Activated T-helper 17 cell treated with anti-CD3 and anti-CD28 coated beads, Interleukin-2, amount 50 U/mL, for 72 hours (primary cell): ENCODE data around the gene TMEM200B. TPM values are rescaled to one million over a fixed set of nuclear protein-coding genes. Genes with fewer than 3 reads are reported as not detected.
"Not testable (repeated sequence)": the region's sequence is repeated elsewhere in the genome, so short reads cannot be mapped to it uniquely, and the experiment has no call there.

Source experiments
- ATAC-seq: fragments of 150-1000 bp; cut with Tn5 transposase; replicated peaks from 2 replicates; pipeline ENCODE4 v1.10.0; 2021; ENCODE audit warnings: mild to moderate bottlenecking, moderate library complexity
- H3K27ac Mint-ChIP-seq: one replicate; pipeline ENCODE4 v1.8.0; 2022; ENCODE audit warnings: mixed read lengths
- H3K27me3 Mint-ChIP-seq: one replicate; pipeline ENCODE4 v1.8.0; 2022; ENCODE audit warnings: mixed read lengths
- H3K36me3 Mint-ChIP-seq: one replicate; pipeline ENCODE4 v1.8.0; 2022; ENCODE audit warnings: low read depth, mild to moderate bottlenecking, mixed read lengths
- H3K4me1 Mint-ChIP-seq: one replicate; pipeline ENCODE4 v1.8.0; 2022; ENCODE audit warnings: mixed read lengths
- H3K4me3 Mint-ChIP-seq: one replicate; pipeline ENCODE4 v1.8.0; 2022; ENCODE audit warnings: mild to moderate bottlenecking, mixed read lengths
- H3K9me3 Mint-ChIP-seq: one replicate; pipeline ENCODE4 v1.8.0; 2022; ENCODE audit warnings: mixed read lengths
- total RNA-seq, 2 donors: library from RNA; stranded (reverse); gene quantifications; one replicate each; pipeline ENCODE4 v1.2.3, GENCODE V29; 2022

The TMEM200B gene
- total RNA-seq, 2 donors from 2014 or later: 1.1 TPM; not detected in 1

DNA sequence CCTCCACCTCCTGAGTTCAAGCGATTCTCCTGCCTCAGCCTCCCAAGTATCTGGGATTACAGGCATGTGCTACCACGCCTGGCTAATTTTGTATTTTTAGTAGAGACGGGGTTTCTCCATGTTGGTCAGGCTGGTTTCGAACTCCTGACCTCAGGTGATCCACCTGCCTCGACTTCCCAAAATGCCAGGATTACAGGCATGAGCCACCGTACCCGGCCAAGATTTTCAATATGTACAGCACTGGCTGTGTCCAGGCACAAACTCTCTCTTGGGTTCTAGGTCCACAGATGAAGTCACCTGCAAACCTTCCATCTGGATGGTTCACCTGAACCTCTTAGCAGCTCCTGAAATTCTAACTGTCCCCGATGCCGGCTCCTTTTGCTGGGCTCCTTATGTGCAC is 26.6 kb upstream of the TMEM200B start:
- not testable (repeated sequence) for H3K27me3 Mint-ChIP-seq, H3K27ac Mint-ChIP-seq, ATAC-seq, H3K4me3 Mint-ChIP-seq, H3K9me3 Mint-ChIP-seq
- H3K4me1 Mint-ChIP-seq: peaks cover 12% of the 10 kb centered on the region
- H3K36me3 Mint-ChIP-seq: peaks cover 100% of the 10 kb centered on the region

DNA sequence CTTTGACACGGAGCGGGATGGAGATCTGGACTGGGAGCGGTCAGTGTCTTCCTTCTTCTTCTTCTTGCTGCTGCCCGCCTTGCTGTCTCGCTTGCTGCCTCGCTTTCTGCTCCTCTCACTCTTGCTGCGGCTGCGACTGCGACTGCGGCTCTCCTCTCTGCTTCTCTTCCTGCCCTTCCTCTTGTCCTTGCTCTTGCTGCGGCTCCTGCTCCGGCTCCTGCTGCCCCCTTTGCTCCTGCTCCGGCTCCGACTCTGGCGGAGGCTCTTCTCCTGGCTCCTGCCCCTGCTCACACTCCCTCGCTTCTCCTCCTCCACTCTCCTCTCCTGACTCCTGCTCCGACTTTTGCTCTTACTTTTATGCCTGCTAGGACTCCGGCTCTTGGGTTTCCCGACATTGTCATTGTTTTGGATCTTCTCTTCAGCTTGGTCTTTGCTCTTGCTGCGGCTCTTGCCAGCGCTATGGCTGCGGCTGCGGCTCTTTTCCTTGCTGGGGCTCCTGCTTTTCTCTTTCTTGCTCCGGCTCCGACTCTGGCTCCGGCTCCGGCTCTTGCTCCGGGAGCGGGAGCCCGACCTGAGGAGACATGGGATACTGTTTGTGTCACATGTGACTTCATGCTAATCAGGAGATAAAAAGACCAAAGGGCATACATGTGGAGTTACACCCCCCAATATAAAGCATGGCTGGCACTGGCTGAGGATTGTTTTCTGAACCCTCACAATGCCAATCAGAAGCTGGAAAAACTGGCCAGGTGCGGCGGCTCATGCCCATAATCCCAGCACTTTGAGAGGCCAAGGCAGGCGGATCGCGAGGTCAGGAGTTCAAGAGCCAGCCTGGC is 25.2 kb upstream of the TMEM200B start:
- H3K27ac Mint-ChIP-seq: peak overlapping the region; percentile 37
- ATAC-seq: no peak
- no peaks in the 10 kb centered on the region for H3K27me3 Mint-ChIP-seq
- no peak overlapping the region for H3K4me3 Mint-ChIP-seq
- H3K36me3 Mint-ChIP-seq: peaks cover 90% of the 10 kb centered on the region
- peaks cover 12% of the 10 kb centered on the region for H3K4me1 Mint-ChIP-seq
- no peaks in the 10 kb centered on the region for H3K9me3 Mint-ChIP-seq

- no peak for ATAC-seq
- peaks cover 12% of the 10 kb centered on the region for H3K4me1 Mint-ChIP-seq
- H3K4me3 Mint-ChIP-seq: no peak overlapping the region
- peaks cover 64% of the 10 kb centered on the region for H3K36me3 Mint-ChIP-seq
- no peaks in the 10 kb centered on the region for H3K27me3 Mint-ChIP-seq
- no peak overlapping the region for H3K27ac Mint-ChIP-seq
- no peaks in the 10 kb centered on the region for H3K9me3 Mint-ChIP-seq
These were observed 22.2 kb upstream of the TMEM200B start for GRCh38 chr1:29145739-29146437.

DNA sequence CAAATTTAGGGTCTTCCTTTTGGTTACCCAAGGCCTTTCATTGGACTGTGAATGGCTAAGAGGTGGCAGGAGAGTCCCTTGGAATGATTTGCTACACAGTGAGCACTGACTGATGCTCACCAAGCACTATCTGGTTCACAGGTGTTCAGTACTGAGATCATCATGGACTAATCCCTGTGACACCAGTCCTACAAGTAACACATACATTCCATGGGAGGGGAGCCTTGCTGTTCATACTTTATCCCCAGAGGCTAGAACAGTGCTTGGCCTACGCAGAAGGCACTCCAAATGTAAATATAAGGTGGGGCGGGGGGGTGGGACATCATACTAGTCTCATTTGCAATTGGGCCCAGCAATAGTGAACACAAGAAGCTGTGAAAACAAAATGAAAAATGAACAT is 20.5 kb upstream of the TMEM200B start:
- Mint-ChIP-seq H3K4me1 (peaks cover 12% of the 10 kb centered on the region), H3K9me3 (no peaks in the 10 kb centered on the region), H3K4me3 (no peak overlapping the region), H3K27me3 (no peaks in the 10 kb centered on the region), H3K27ac (no peak overlapping the region), H3K36me3 (peaks cover 47% of the 10 kb centered on the region)
- peak; percentile 26 for ATAC-seq

DNA sequence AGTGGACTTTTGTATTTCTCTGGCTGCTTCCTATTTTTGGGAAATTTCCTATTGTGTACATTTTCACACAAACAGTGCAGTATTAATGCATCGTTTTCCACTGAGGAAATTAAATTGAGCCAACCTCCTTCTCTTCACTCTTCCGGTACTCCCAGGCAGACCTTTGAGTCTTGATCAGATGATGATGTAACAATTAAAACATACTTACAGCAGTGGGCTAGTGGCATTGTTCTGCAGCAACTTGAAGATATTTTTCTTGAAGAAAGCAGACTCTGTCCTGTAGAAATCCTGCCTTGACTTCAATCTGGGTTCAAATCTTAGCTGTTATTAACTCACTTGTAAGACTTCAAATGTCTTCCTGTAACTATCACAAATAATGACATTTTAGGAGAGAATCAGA is 19.0 kb upstream of the TMEM200B start:
- Mint-ChIP-seq H3K27ac (no peak overlapping the region), H3K4me3 (no peak overlapping the region), H3K27me3 (no peaks in the 10 kb centered on the region), H3K36me3 (peaks cover 32% of the 10 kb centered on the region), H3K9me3 (no peaks in the 10 kb centered on the region), H3K4me1 (peaks cover 5% of the 10 kb centered on the region)
- ATAC-seq: no peak

- H3K9me3 Mint-ChIP-seq: no peaks in the 10 kb centered on the region
- no peaks in the 10 kb centered on the region for H3K4me1 Mint-ChIP-seq
- H3K27me3 Mint-ChIP-seq: no peaks in the 10 kb centered on the region
- H3K4me3 Mint-ChIP-seq: no peak overlapping the region
- no peak overlapping the region for H3K27ac Mint-ChIP-seq
- no peak for ATAC-seq
- H3K36me3 Mint-ChIP-seq: no peaks in the 10 kb centered on the region
These were observed 12.8 kb upstream of the TMEM200B start for GRCh38 chr1:29136391-29136915.

- Mint-ChIP-seq H3K27ac (no peak overlapping the region), H3K36me3 (no peaks in the 10 kb centered on the region), H3K4me3 (no peak overlapping the region), H3K4me1 (no peaks in the 10 kb centered on the region), H3K9me3 (no peaks in the 10 kb centered on the region), H3K27me3 (no peaks in the 10 kb centered on the region)
- ATAC-seq: no peak
These were observed 11.0 kb upstream of the TMEM200B start for GRCh38 chr1:29134695-29135028.

DNA sequence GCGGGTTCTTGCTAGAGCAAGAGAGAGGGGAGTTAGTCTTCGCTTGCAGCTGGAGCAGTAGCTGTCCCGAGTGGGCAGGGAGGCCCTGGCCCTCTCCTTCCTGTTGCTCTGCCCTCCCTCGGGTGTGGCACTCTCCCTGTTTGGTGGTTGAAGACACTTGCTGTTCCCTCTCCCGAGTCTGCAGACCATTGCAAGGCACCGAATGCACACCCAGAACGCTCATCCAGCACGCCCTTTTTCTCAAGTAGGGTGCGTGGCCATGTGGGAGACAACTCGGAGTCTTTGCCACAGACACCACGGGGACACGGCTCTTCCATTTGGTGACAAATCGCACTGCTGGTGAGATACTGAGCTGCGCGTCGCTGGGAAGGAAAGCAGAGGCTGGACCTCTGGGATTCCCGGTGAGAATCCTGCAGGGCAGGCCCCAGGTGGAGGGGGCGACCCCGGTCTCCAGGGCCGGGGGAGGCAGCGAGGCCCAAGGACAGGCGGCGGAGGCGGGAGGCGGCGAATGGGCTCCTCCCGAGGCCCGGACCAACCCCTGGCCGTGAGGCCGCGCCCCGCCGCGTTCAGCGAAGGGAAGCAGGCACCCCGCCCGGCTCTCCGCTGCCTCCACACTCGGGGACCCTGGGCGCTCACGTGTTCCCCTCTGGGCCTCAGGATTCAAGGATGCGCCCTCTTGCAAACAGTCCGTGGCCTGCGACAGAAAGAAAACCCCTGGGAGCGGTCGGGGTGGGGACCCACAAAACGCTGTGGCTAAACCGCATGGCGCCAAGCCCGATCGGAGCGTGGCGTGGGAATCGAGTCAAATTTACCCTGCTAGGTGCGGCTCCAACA is 10.4 kb upstream of the TMEM200B start:
- no peaks in the 10 kb centered on the region for H3K27me3 Mint-ChIP-seq
- no peak for ATAC-seq
- no peaks in the 10 kb centered on the region for H3K4me1 Mint-ChIP-seq
- H3K27ac Mint-ChIP-seq: no peak overlapping the region
- H3K36me3 Mint-ChIP-seq: no peaks in the 10 kb centered on the region
- no peak overlapping the region for H3K4me3 Mint-ChIP-seq
- no peaks in the 10 kb centered on the region for H3K9me3 Mint-ChIP-seq

DNA sequence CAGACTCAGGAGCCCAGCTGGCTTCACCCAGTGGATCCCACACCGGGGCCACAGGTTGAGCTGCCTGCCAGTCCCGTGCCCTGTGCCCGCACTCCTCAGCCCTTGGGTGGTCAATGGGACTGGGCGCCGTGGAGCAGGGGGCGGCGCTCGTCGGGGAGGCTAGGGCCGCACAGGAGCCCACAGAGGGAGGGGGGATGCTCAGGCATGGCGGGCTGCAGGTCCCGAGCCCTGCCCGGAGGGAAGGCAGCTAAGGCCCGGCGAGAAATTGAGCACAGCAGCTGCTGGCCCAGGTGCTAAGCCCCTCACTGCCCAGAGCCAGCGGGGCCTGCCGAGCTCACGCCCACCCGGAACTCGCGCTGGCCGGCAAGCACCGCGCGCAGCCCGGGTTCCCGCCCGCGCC is 7.4 kb upstream of the TMEM200B start:
- ATAC-seq, H3K4me1 Mint-ChIP-seq, H3K27ac Mint-ChIP-seq, H3K27me3 Mint-ChIP-seq, H3K9me3 Mint-ChIP-seq, H3K36me3 Mint-ChIP-seq, H3K4me3 Mint-ChIP-seq: not testable (repeated sequence)

GRCh38 chr1:29129916-29130315 is 6.2 kb upstream of the TMEM200B start:
- no peak overlapping the region for H3K27ac Mint-ChIP-seq
- peaks cover 8% of the 10 kb centered on the region for H3K27me3 Mint-ChIP-seq
- no peaks in the 10 kb centered on the region for H3K9me3 Mint-ChIP-seq
- H3K4me3 Mint-ChIP-seq: no peak overlapping the region
- no peaks in the 10 kb centered on the region for H3K36me3 Mint-ChIP-seq
- ATAC-seq: no peak
- H3K4me1 Mint-ChIP-seq: no peaks in the 10 kb centered on the region

DNA sequence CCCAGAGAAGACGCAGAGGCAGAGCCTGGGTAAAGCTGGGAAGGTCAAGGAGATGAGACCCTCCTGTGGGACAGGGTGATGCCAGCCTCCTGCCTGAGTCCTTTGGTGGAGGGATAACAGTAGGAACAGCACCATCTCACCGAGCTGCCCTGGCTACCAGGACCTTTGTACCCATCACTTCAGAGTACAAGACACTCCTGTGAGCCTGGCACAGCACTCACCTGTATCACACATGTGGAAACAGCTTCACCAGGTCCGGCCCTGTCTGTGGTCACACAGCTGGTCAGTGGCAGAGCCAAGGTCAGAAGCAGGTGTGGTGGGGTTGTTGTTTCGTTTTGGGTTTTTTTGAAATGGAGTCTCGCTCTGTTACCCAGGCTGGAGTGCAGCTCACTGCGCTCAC is 5.0 kb upstream of the TMEM200B start:
- ATAC-seq: no peak
- H3K9me3 Mint-ChIP-seq: no peaks in the 10 kb centered on the region

GRCh38 chr1:29126198-29126597 is 2.5 kb upstream of the TMEM200B start:
- Mint-ChIP-seq H3K27ac (no peak overlapping the region), H3K36me3 (no peaks in the 10 kb centered on the region), H3K4me1 (no peaks in the 10 kb centered on the region), H3K27me3 (peaks cover 8% of the 10 kb centered on the region), H3K9me3 (no peaks in the 10 kb centered on the region), H3K4me3 (peak overlapping the region; percentile 74)
- ATAC-seq: no peak

More for the DNA sequence above, 5.0 kb upstream of the TMEM200B start:
- no peak overlapping the region for H3K27ac Mint-ChIP-seq
- peaks cover 8% of the 10 kb centered on the region for H3K27me3 Mint-ChIP-seq
- no peaks in the 10 kb centered on the region for H3K4me1 Mint-ChIP-seq
- no peak overlapping the region for H3K4me3 Mint-ChIP-seq
- no peaks in the 10 kb centered on the region for H3K36me3 Mint-ChIP-seq

GRCh38 chr1:29125788-29126187 is 2.1 kb upstream of the TMEM200B start:
- H3K27me3 Mint-ChIP-seq: peaks cover 8% of the 10 kb centered on the region
- no peaks in the 10 kb centered on the region for H3K9me3 Mint-ChIP-seq
- no peak overlapping the region for H3K27ac Mint-ChIP-seq
- no peaks in the 10 kb centered on the region for H3K36me3 Mint-ChIP-seq
- ATAC-seq: no peak
- peak overlapping the region; percentile 74 for H3K4me3 Mint-ChIP-seq
- no peaks in the 10 kb centered on the region for H3K4me1 Mint-ChIP-seq

DNA sequence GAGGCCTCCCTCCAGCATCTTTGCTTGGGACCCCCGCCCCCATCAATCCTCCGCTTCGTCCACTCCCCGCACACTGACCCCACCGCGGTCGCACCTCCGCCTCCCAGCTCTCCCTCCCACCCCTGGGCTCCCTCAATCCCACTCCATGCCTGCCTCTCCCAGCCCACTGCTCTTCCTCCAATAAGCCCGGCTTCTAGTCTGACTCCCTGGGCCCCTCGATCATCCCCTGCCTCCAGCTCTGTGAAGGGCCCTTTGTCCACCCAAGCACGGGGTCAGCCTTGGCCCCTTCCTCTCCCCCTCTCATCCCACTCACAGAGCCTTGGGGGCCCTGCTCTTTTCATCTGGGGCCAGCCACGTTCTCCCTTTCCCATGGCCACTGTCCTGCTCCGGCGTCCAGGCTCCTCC is 1.5 kb upstream of the TMEM200B start:
- no peaks in the 10 kb centered on the region for H3K9me3 Mint-ChIP-seq
- no peak for ATAC-seq
- H3K4me3 Mint-ChIP-seq: peak overlapping the region; percentile 74
- H3K4me1 Mint-ChIP-seq: no peaks in the 10 kb centered on the region
- H3K27ac Mint-ChIP-seq: no peak overlapping the region
- no peaks in the 10 kb centered on the region for H3K36me3 Mint-ChIP-seq
- peaks cover 8% of the 10 kb centered on the region for H3K27me3 Mint-ChIP-seq
